ENCODE results near the gene TTLL9.

The TTLL9 gene

GRCh38 chr20:31844737-31845299 is 25.6 kb upstream of the TTLL9 start:
- Histone ChIP-seq H3K36me3 (ENCODE audit: control insufficient read depth, insufficient read depth, low read length) (no peaks in the 10 kb centered on the region), H3K4me3 (replicated peaks; ENCODE audit: low read depth, low read length) (no peak overlapping the region), H3K27me3 (replicated peaks; ENCODE audit: control insufficient read depth, insufficient read depth, low read length) (no peaks in the 10 kb centered on the region; the same call in 1 of the 2 replicates)
- TF ChIP-seq, protein P1, sequence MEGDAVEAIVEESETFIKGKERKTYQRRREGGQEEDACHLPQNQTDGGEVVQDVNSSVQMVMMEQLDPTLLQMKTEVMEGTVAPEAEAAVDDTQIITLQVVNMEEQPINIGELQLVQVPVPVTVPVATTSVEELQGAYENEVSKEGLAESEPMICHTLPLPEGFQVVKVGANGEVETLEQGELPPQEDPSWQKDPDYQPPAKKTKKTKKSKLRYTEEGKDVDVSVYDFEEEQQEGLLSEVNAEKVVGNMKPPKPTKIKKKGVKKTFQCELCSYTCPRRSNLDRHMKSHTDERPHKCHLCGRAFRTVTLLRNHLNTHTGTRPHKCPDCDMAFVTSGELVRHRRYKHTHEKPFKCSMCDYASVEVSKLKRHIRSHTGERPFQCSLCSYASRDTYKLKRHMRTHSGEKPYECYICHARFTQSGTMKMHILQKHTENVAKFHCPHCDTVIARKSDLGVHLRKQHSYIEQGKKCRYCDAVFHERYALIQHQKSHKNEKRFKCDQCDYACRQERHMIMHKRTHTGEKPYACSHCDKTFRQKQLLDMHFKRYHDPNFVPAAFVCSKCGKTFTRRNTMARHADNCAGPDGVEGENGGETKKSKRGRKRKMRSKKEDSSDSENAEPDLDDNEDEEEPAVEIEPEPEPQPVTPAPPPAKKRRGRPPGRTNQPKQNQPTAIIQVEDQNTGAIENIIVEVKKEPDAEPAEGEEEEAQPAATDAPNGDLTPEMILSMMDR (IDR thresholded peaks at IDR 0.05; ENCODE audit: insufficient read depth, low read length, poor library complexity, severe bottlenecking) = no peak
- DNase-seq (ENCODE audit: extremely low read depth, insufficient read length) = no peak

- DNase-seq (ENCODE audit: extremely low read depth, insufficient read length) = no peak
- TF ChIP-seq, protein P1 (IDR thresholded peaks at IDR 0.05; ENCODE audit: insufficient read depth, low read length, poor library complexity, severe bottlenecking) = no peak
- Histone ChIP-seq H3K36me3 (ENCODE audit: control insufficient read depth, insufficient read depth, low read length) (no peaks in the 10 kb centered on the region), H3K27me3 (replicated peaks; ENCODE audit: control insufficient read depth, insufficient read depth, low read length) (no peaks in the 10 kb centered on the region; the same call in 1 of the 2 replicates), H3K4me3 (replicated peaks; ENCODE audit: low read depth, low read length) (no peak within 1 kb of the TSS)
These were observed 25.1 kb upstream of the TTLL9 start, which contains the start of gene FOXS1 for GRCh38 chr20:31845300-31845863. TSS of gene FOXS1 (minus strand) at chr20:31845604. CDS start at chr20:31845542, 62 bp downstream.

- TF ChIP-seq, protein P1 (IDR thresholded peaks at IDR 0.05; ENCODE audit: insufficient read depth, low read length, poor library complexity, severe bottlenecking) = no peak
- Histone ChIP-seq H3K4me3 (replicated peaks; ENCODE audit: low read depth, low read length) (no peak overlapping the region), H3K36me3 (ENCODE audit: control insufficient read depth, insufficient read depth, low read length) (no peaks in the 10 kb centered on the region), H3K27me3 (replicated peaks; ENCODE audit: control insufficient read depth, insufficient read depth, low read length) (no peaks in the 10 kb centered on the region; the same call in 1 of the 2 replicates)
- DNase-seq (ENCODE audit: extremely low read depth, insufficient read length) = no peak
These were observed 23.7 kb upstream of the TTLL9 start for GRCh38 chr20:31846793-31847138.

GRCh38 chr20:31848088-31848999 is 22.1 kb upstream of the TTLL9 start:
- Histone ChIP-seq H3K27me3 (replicated peaks; ENCODE audit: control insufficient read depth, insufficient read depth, low read length) (no peaks in the 10 kb centered on the region; the same call in 1 of the 2 replicates), H3K4me3 (replicated peaks; ENCODE audit: low read depth, low read length) (no peak overlapping the region), H3K36me3 (ENCODE audit: control insufficient read depth, insufficient read depth, low read length) (no peaks in the 10 kb centered on the region)
- TF ChIP-seq, protein P1 (IDR thresholded peaks at IDR 0.05; ENCODE audit: insufficient read depth, low read length, poor library complexity, severe bottlenecking) = no peak
- no peak for DNase-seq (ENCODE audit: extremely low read depth, insufficient read length)

- Histone ChIP-seq H3K36me3 (ENCODE audit: control insufficient read depth, insufficient read depth, low read length) (no peaks in the 10 kb centered on the region), H3K4me3 (replicated peaks; ENCODE audit: low read depth, low read length) (no peak overlapping the region), H3K27me3 (replicated peaks; ENCODE audit: control insufficient read depth, insufficient read depth, low read length) (no peaks in the 10 kb centered on the region; the same call in none of the 2 replicates)
- TF ChIP-seq, protein P1 (IDR thresholded peaks at IDR 0.05; ENCODE audit: insufficient read depth, low read length, poor library complexity, severe bottlenecking) = no peak
- no peak for DNase-seq (ENCODE audit: extremely low read depth, insufficient read length)
These were observed 21.0 kb upstream of the TTLL9 start for GRCh38 chr20:31849306-31849930.
